OCI-LY7 (cell line): Measurements from ENCODE around the gene OXSR1. TPM values are rescaled to one million over a fixed set of nuclear protein-coding genes. Genes with fewer than 3 reads are reported as not detected.
A peak's percentile ranks its signal among the peaks of the same experiment; 100 is the strongest.

Source experiments
- BruUV-seq: library from RNA; stranded (reverse); fragments of 400-500 nt; replicated peaks from 2 replicates; lab custom pipeline; 2021; lab: Mats Ljungman, UMichigan
- CTCF ChIA-PET: fragments of 300-600 bp; sonication (Branson Sonifier 250); formaldehyde crosslinking; loops from one replicate; lab custom pipeline; 2022; ENCODE audit warnings: antibody characterized with exemption; ENCODE audit not compliant: unreplicated experiment; lab: Charles Lee
- POLR2A ChIA-PET: fragments of 300-600 bp; sonication (Branson Sonifier 250); formaldehyde crosslinking; loops from one replicate; lab custom pipeline; 2022; ENCODE audit warnings: antibody characterized with exemption; lab: Charles Lee
- DNase-seq: peaks from one replicate; pipeline ENCODE4 v3.0.0-alpha.2; 2015; ENCODE audit warnings: low spot score
- H2AFZ ChIP-seq: fragments of 200-600 bp; sonication (generic), shearing (Covaris generic); 2 replicates; pipeline ENCODE4 v1.6.1; 2014; ENCODE audit warnings: mild to moderate bottlenecking, antibody characterized with exemption, low read length, moderate library complexity
- H3K27ac ChIP-seq: fragments of 200-600 bp; sonication (generic); 2 replicates; pipeline ENCODE4 v1.5.1; 2014; ENCODE audit warnings: mixed run types, low read depth, mild to moderate bottlenecking, moderate library complexity, low read length, inconsistent platforms; ENCODE audit not compliant: poor library complexity, severe bottlenecking
- H3K36me3 ChIP-seq: fragments of 200-600 bp; sonication (generic); 2 replicates; pipeline ENCODE4 v1.6.1; 2014; ENCODE audit warnings: mild to moderate bottlenecking, antibody characterized with exemption, low read length, moderate library complexity, mixed read lengths; ENCODE audit not compliant: insufficient read depth
- H3K4me1 ChIP-seq: fragments of 200-600 bp; sonication (generic); 2 replicates; pipeline ENCODE4 v1.5.1; 2014; ENCODE audit warnings: mild to moderate bottlenecking, low read length; ENCODE audit not compliant: insufficient read depth, poor library complexity, severe bottlenecking
- H3K4me2 ChIP-seq: fragments of 200-600 bp; sonication (generic); 2 replicates; pipeline ENCODE4 v1.6.1; 2014; ENCODE audit warnings: mild to moderate bottlenecking, low read length
- H3K4me3 ChIP-seq: fragments of 200-600 bp; sonication (generic); 2 replicates; pipeline ENCODE4 v1.5.1; 2014; ENCODE audit warnings: mild to moderate bottlenecking, low read depth, low read length; ENCODE audit not compliant: poor library complexity, severe bottlenecking
- H3K79me2 ChIP-seq: fragments of 200-600 bp; sonication (generic); 2 replicates; pipeline ENCODE4 v1.6.1; 2016; ENCODE audit warnings: low read depth, mild to moderate bottlenecking, low read length, moderate library complexity, mixed read lengths; ENCODE audit not compliant: insufficient read depth
- H3K9me2 ChIP-seq: fragments of 200-600 bp; sonication (generic); 2 replicates; pipeline ENCODE4 v1.6.1; 2016; ENCODE audit warnings: mild to moderate bottlenecking, low read length, mixed read lengths; ENCODE audit not compliant: insufficient read depth
- H3K9me3 ChIP-seq: fragments of 200-600 bp; sonication (generic); 2 replicates; pipeline ENCODE4 v1.6.1; 2014; ENCODE audit warnings: mild to moderate bottlenecking, mixed run types, low read length, mixed read lengths
- H4K20me1 ChIP-seq: fragments of 200-600 bp; sonication (generic); 2 replicates; pipeline ENCODE4 v1.6.1; 2014; ENCODE audit warnings: mild to moderate bottlenecking, antibody characterized with exemption, low read length, moderate library complexity, mixed read lengths; ENCODE audit not compliant: insufficient read depth
- EZH2phosphoT487 ChIP-seq: fragments of 200-600 bp; sonication (generic); IDR thresholded peaks from 2 replicates; pipeline ENCODE4 v1.6.1; 2018; ENCODE audit warnings: low read depth, borderline replicate concordance, mild to moderate bottlenecking, mixed run types, antibody characterized with exemption, low read length, moderate library complexity, mixed read lengths
- intact Hi-C: fragments of 100-400 bp; cut with micrococcal nuclease; formaldehyde crosslinking; loops from one replicate; pipeline ENCODE4 v1.10.0; 2022; ENCODE audit not compliant: unreplicated experiment
- total RNA-seq, 2 experiments: library from RNA; depleted of rRNA in 1 of 2; stranded (reverse); fragments of >200 nt in 1 of 2; shearing (Covaris generic) in 1 of 2; gene quantifications; 2 replicates each; pipeline ENCODE4 v1.2.3, GENCODE V29; 2014 to 2022
- TF ChIP-seq, protein P1 (sequence below): fragments of 200-600 bp; sonication (generic); conservative IDR thresholded peaks from 2 replicates; pipeline ENCODE4 v1.5.1; 2014; ENCODE audit warnings: mild to moderate bottlenecking, antibody characterized with exemption, low read length, moderate library complexity, mixed read lengths

OXSR1 gene
- total RNA-seq, 2 experiments from 2014 or later: 21.4 to 43.7 TPM

DNA sequence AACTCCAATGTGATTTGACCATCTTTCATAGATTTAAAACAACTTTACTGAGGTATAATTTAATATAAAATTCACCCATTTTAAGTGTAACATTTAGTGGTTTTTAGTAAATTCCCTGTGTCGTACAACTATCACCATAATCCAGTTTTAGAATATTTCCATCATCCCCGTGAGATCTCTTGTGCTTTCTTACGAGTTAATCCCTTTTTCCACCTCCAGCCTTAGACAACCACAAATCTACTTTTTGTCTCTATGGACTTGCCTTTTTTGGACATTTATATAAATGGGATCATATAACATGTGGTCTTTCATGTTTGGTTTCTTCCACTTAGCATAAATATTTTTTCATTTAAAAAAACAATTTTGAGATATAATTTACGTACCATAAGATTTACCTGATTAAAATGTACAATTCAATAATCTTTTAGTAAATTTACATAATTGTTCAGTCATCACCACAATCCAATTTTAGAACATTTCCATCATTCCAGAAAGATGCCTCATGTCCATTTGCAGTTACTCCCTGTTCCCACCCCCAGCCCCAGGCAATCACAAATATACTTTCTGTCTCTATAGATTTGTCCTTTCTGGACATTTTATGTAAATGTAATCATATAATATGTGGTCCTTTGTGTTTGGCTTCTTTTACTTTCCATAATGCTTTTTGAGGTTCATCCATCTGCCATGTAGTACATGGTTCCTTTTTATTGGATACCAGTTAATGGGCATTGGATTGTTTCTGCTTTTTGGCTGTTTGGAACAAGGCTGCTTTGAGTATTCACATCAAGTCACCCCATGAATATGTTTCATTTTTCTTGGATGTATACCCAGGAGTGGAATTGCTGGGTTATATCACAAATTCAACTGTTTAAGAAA lies 3.1 kb downstream of the OXSR1 start:
- POLR2A ChIA-PET: interaction anchor here (0.7 kb wide), 1 partner anchor 11 kb away, joined by 3 read pairs; no protein-coding TSS in a partner anchor
- H3K9me2 ChIP-seq: no peaks in the 10 kb centered on the region
- no peak for TF ChIP-seq EZH2phosphoT487
- TF ChIP-seq, protein P1, sequence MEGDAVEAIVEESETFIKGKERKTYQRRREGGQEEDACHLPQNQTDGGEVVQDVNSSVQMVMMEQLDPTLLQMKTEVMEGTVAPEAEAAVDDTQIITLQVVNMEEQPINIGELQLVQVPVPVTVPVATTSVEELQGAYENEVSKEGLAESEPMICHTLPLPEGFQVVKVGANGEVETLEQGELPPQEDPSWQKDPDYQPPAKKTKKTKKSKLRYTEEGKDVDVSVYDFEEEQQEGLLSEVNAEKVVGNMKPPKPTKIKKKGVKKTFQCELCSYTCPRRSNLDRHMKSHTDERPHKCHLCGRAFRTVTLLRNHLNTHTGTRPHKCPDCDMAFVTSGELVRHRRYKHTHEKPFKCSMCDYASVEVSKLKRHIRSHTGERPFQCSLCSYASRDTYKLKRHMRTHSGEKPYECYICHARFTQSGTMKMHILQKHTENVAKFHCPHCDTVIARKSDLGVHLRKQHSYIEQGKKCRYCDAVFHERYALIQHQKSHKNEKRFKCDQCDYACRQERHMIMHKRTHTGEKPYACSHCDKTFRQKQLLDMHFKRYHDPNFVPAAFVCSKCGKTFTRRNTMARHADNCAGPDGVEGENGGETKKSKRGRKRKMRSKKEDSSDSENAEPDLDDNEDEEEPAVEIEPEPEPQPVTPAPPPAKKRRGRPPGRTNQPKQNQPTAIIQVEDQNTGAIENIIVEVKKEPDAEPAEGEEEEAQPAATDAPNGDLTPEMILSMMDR: no peak
- peak overlapping the region; percentile 74 for H3K4me2 ChIP-seq
- H3K27ac ChIP-seq: no peak overlapping the region
- H3K79me2 ChIP-seq: peaks cover 79% of the 10 kb centered on the region
- peaks cover 35% of the 10 kb centered on the region for H3K4me1 ChIP-seq
- TSS peak; percentile 57 for BruUV-seq
- CTCF ChIA-PET: no interaction called here
- H4K20me1 ChIP-seq: peaks cover 48% of the 10 kb centered on the region
- no peaks in the 10 kb centered on the region for H3K9me3 ChIP-seq
- intact Hi-C loops: no loop called here
- no peak overlapping the region for H2AFZ ChIP-seq
- H3K4me3 ChIP-seq: no peak overlapping the region
- no peak for DNase-seq
- H3K36me3 ChIP-seq: peaks cover 4% of the 10 kb centered on the region

DNA sequence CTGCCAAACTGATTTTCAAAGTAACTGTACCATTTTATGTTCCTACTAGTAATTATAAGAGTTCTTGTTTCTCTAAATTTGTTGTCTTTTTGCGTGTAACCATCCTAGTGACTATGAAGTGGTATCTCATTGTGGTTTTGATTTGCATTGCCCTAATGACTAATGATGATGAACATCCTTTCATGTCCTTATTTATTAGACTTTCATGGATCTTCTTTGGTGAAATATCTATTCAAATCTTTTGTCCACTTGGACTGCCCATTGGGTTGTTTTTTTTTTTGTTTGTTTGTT lies 3.6 kb downstream of the OXSR1 start:
- intact Hi-C loops: no loop called here
- H3K79me2 ChIP-seq: peaks cover 85% of the 10 kb centered on the region
- no peak overlapping the region for H3K27ac ChIP-seq
- H3K4me1 ChIP-seq: peaks cover 39% of the 10 kb centered on the region
- BruUV-seq: no TSS peak
- POLR2A ChIA-PET: interaction anchor here (0.7 kb wide), 1 partner anchor 10 kb away, joined by 3 read pairs; no protein-coding TSS in a partner anchor
- CTCF ChIA-PET: no interaction called here
- TF ChIP-seq EZH2phosphoT487: no peak
- TF ChIP-seq, protein P1: no peak
- peaks cover 54% of the 10 kb centered on the region for H4K20me1 ChIP-seq
- H3K4me2 ChIP-seq: peak overlapping the region; percentile 74; the same call in 1 of the 2 replicates
- H3K9me2 ChIP-seq: no peaks in the 10 kb centered on the region
- no peaks in the 10 kb centered on the region for H3K9me3 ChIP-seq
- no peak overlapping the region for H2AFZ ChIP-seq
- no peak overlapping the region for H3K4me3 ChIP-seq
- DNase-seq: no peak
- H3K36me3 ChIP-seq: peaks cover 4% of the 10 kb centered on the region

DNA sequence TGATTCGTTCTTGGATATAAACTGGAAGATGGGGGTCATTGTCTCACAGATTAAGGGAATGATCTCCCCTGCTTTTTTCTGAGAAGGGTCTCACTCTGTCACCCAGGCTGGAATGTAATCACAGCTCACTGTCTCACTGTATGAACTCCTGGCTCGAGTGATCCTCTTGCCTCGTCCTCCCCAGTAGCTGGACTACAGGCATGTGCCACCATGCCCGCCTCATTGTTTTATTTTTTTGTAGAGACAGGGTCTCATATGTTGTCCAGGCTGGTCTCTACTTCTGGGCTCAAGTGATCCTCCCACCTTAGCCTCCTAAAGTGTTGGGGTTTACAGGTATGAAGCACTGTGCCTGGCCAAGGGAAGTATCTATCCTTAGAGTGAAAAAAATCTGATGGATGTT lies 5.4 kb downstream of the OXSR1 start:
- intact Hi-C loops: no loop called here
- no peak overlapping the region for H3K4me2 ChIP-seq
- H3K9me2 ChIP-seq: no peaks in the 10 kb centered on the region
- no peaks in the 10 kb centered on the region for H3K9me3 ChIP-seq
- H2AFZ ChIP-seq: no peak overlapping the region
- no peak overlapping the region for H3K4me3 ChIP-seq
- BruUV-seq: no TSS peak
- no peak for TF ChIP-seq EZH2phosphoT487
- TF ChIP-seq, protein P1: no peak
- no peak for DNase-seq
- H4K20me1 ChIP-seq: peaks cover 54% of the 10 kb centered on the region
- ChIA-PET POLR2A (interaction anchor here (0.6 to 1.3 kb wide), 3 partner anchors 17 to 273 kb away, joined by 3 to 4 read pairs (median 3); partner anchors contain the start of gene ACAA1), CTCF (no interaction called here)
- peaks cover 99% of the 10 kb centered on the region for H3K79me2 ChIP-seq
- no peak overlapping the region for H3K27ac ChIP-seq
- peaks cover 4% of the 10 kb centered on the region for H3K36me3 ChIP-seq
- H3K4me1 ChIP-seq: peaks cover 32% of the 10 kb centered on the region
